ENCODE measurements around the gene CDH4. TPM values are rescaled to one million over a fixed set of nuclear protein-coding genes. Genes with fewer than 3 reads are reported as not detected.

The CDH4 gene
- total RNA-seq, 1 experiment from 2014 or later: not detected

DNA sequence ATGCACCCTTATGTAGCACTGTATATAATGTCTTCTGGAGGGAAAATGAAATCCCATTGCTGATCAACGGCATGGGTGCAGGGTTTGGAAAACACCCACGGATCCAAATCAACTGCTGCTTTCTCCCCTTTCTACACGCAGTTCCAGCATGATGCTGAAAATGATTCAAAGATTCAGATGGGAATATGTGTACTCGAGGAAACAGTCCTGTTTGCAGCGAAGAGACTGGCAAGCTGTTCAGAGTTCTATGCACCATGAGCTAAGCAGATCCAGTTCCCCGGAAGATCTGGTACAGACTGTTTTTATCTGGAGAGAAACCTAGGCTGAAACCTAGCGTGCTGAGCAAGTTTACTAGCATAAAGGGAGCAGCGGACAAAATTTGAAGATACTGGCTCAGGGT is 47.9 kb upstream of the CDH4 start:
- CTCF ChIA-PET: no interaction called here
- DNase-seq (ENCODE audit: low read depth, low spot score) (no peak), ATAC-seq (no peak)
- Histone ChIP-seq H3K4me3 (ENCODE audit: low read depth in 2 of 2, low read length in 2 of 2) (no peak overlapping the region), H3K27ac (ENCODE audit: low read length) (no peak overlapping the region), H3K9me3 (ENCODE audit: control insufficient read depth, insufficient read depth, low read depth, low read length) (no peaks in the 10 kb centered on the region; the same call in 1 of the 2 replicates), H3K36me3 (ENCODE audit: control insufficient read depth, insufficient read depth, low read length) (no peaks in the 10 kb centered on the region), H3K4me1 (ENCODE audit: control insufficient read depth, insufficient read depth, low read length) (no peaks in the 10 kb centered on the region), H3K27me3 (ENCODE audit: control insufficient read depth, insufficient read depth, low read length) (no peaks in the 10 kb centered on the region)
- no peak for TF ChIP-seq POLR2AphosphoS5 (IDR thresholded peaks at IDR 0.05; ENCODE audit: low read depth, low read length)
- no peak for TF ChIP-seq SIN3A (IDR thresholded peaks at IDR 0.05; ENCODE audit: borderline replicate concordance, insufficient read depth, low read depth, low read length)
- no peak for TF ChIP-seq CTCF (IDR thresholded peaks at IDR 0.05)
- TF ChIP-seq TCF7L2 (IDR thresholded peaks at IDR 0.05; ENCODE audit: low read depth, low read length): no peak
- TF ChIP-seq, protein P1, sequence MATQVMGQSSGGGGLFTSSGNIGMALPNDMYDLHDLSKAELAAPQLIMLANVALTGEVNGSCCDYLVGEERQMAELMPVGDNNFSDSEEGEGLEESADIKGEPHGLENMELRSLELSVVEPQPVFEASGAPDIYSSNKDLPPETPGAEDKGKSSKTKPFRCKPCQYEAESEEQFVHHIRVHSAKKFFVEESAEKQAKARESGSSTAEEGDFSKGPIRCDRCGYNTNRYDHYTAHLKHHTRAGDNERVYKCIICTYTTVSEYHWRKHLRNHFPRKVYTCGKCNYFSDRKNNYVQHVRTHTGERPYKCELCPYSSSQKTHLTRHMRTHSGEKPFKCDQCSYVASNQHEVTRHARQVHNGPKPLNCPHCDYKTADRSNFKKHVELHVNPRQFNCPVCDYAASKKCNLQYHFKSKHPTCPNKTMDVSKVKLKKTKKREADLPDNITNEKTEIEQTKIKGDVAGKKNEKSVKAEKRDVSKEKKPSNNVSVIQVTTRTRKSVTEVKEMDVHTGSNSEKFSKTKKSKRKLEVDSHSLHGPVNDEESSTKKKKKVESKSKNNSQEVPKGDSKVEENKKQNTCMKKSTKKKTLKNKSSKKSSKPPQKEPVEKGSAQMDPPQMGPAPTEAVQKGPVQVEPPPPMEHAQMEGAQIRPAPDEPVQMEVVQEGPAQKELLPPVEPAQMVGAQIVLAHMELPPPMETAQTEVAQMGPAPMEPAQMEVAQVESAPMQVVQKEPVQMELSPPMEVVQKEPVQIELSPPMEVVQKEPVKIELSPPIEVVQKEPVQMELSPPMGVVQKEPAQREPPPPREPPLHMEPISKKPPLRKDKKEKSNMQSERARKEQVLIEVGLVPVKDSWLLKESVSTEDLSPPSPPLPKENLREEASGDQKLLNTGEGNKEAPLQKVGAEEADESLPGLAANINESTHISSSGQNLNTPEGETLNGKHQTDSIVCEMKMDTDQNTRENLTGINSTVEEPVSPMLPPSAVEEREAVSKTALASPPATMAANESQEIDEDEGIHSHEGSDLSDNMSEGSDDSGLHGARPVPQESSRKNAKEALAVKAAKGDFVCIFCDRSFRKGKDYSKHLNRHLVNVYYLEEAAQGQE (IDR thresholded peaks at IDR 0.05; ENCODE audit: insufficient read depth in 1 of 2, low read depth in 2 of 2, low read length in 1 of 2): no peak
- in situ Hi-C loops (cut with HindIII; ENCODE audit: low pct_unique_long_range_greater_than_20kb, low sequenced_read_pairs) (no loop called here), intact Hi-C loops (cut with micrococcal nuclease; ENCODE audit: unreplicated experiment) (no loop called here)
- POLR2A ChIA-PET: no interaction called here
- no TSS peak for BruUV-seq (replicated peaks)

DNA sequence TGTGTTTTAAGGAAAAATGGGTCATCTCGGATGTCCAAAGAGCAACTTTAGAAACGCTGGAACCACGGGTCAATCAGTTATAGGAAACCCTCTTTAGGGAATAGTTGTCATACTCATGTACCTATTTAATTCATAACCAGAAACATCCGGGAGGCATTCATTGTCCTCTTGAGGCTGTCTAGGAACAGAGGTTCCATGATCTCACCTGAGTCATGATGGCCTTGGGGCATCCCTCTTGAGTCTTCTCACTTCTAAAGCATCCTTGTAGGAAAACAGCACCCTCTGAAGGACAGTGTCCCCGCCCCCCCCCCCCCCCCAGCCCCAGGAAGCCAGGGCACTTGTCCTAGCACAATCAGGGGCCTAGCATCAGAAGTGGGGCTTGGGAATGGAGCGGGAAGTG is 46.3 kb upstream of the CDH4 start:
- no peak for DNase-seq (ENCODE audit: low read depth, low spot score)
- no peak for ATAC-seq
- Histone ChIP-seq H3K9me3 (ENCODE audit: control insufficient read depth, insufficient read depth, low read depth, low read length) (no peaks in the 10 kb centered on the region; the same call in 1 of the 2 replicates), H3K4me1 (ENCODE audit: control insufficient read depth, insufficient read depth, low read length) (no peaks in the 10 kb centered on the region), H3K27ac (ENCODE audit: low read length) (no peak overlapping the region), H3K27me3 (ENCODE audit: control insufficient read depth, insufficient read depth, low read length) (no peaks in the 10 kb centered on the region), H3K36me3 (ENCODE audit: control insufficient read depth, insufficient read depth, low read length) (no peaks in the 10 kb centered on the region), H3K4me3 (ENCODE audit: low read depth in 2 of 2, low read length in 2 of 2) (no peak overlapping the region)
- intact Hi-C loops (cut with micrococcal nuclease; ENCODE audit: unreplicated experiment): no loop called here
- no TSS peak for BruUV-seq (replicated peaks)
- POLR2A ChIA-PET: no interaction called here
- CTCF ChIA-PET: no interaction called here
- in situ Hi-C loops (cut with HindIII; ENCODE audit: low pct_unique_long_range_greater_than_20kb, low sequenced_read_pairs): no loop called here
- TF ChIP-seq TCF7L2 (IDR thresholded peaks at IDR 0.05; ENCODE audit: low read depth, low read length) (no peak), CTCF (IDR thresholded peaks at IDR 0.05) (no peak), POLR2AphosphoS5 (IDR thresholded peaks at IDR 0.05; ENCODE audit: low read depth, low read length) (no peak), SIN3A (IDR thresholded peaks at IDR 0.05; ENCODE audit: borderline replicate concordance, insufficient read depth, low read depth, low read length) (no peak)
- TF ChIP-seq, protein P1 (IDR thresholded peaks at IDR 0.05; ENCODE audit: insufficient read depth in 1 of 2, low read depth in 2 of 2, low read length in 1 of 2): no peak
